Esophagus muscularis mucosa (tissue), 4 donors: ENCODE results near the gene GAS1. TPM values are rescaled to one million over a fixed set of nuclear protein-coding genes. Genes with fewer than 3 reads are reported as not detected.

Source experiments
- DNase-seq: peaks from one replicate; pipeline ENCODE4 v3.0.0-alpha.2; 2017; ENCODE audit errors: extremely low spot score
- H3K27ac ChIP-seq, 4 donors: fragments of 200-600 bp; sonication (generic); replicated peaks in 1 of 4; 1 replicate in 3 of 4; 2 replicates in 1 of 4; pipeline ENCODE4 v1.5.1; 2016 to 2019; ENCODE audit warnings: mild to moderate bottlenecking in 1 of 4
- H3K27me3 ChIP-seq, 4 donors: fragments of 200-600 bp; sonication (generic); one replicate each; pipeline versions ENCODE4 v1.5.1 to v1.6.0; 2016 to 2019
- H3K36me3 ChIP-seq, 4 donors: fragments of 200-600 bp; sonication (generic); one replicate each; pipeline ENCODE4 v1.5.1; 2016 to 2019
- H3K4me1 ChIP-seq, 4 donors: fragments of 200-600 bp; sonication (generic); one replicate each; pipeline ENCODE4 v1.5.1; 2016 to 2019
- H3K4me3 ChIP-seq, 4 donors: fragments of 200-600 bp; sonication (generic); 1 replicate in 2 of 4; 2 replicates in 2 of 4; pipeline ENCODE4 v1.5.1; 2016 to 2019; ENCODE audit warnings: mild to moderate bottlenecking in 4 of 4, moderate library complexity in 1 of 4
- H3K9me3 ChIP-seq, 4 donors: fragments of 200-600 bp; sonication (generic); 1 replicate in 3 of 4; 2 replicates in 1 of 4; pipeline ENCODE4 v1.5.1; 2016 to 2019
- CTCF ChIP-seq, 3 experiments: fragments of 200-600 bp in 2 of 3; fragments of 450-650 bp in 1 of 3; sonication (generic) in 2 of 3; IDR thresholded peaks; one replicate each; pipeline ENCODE4 v1.5.1; 2017 to 2019; ENCODE audit warnings: antibody characterized with exemption in 3 of 3, mild to moderate bottlenecking in 2 of 3, moderate library complexity in 1 of 3
- EP300 ChIP-seq: sonication (generic); formaldehyde crosslinking; IDR thresholded peaks from one replicate; pipeline ENCODE4 v1.6.1; 2017; ENCODE audit warnings: antibody characterized with exemption
- POLR2A ChIP-seq: fragments of 450-650 bp; IDR thresholded peaks from one replicate; pipeline ENCODE4 v1.6.1; 2017; ENCODE audit warnings: antibody characterized with exemption, moderate library complexity, mild to moderate bottlenecking, low read depth
- POLR2AphosphoS5 ChIP-seq, 2 donors: sonication (generic); formaldehyde crosslinking; IDR thresholded peaks; one replicate each; pipeline ENCODE4 v1.6.1; 2017; ENCODE audit warnings: antibody characterized with exemption in 2 of 2
- WGBS: methylation state at CpG from one replicate; pipeline ENCODE4 v1.1.5; 2018; 5-methylcytosine and 5-hydroxymethylcytosine counted together
- intact Hi-C: fragments of 100-400 bp; cut with DNase I; formaldehyde crosslinking; loops from one replicate; pipeline ENCODE4 v1.15.1; 2023
- total RNA-seq, 4 donors: library from RNA; depleted of rRNA; stranded (reverse); fragments of >200 nt; gene quantifications; one replicate each; pipeline versions ENCODE4 v1.1.0 to v1.2.1, GENCODE V29; 2016

The GAS1 gene
- total RNA-seq, 4 donors from 2014 or later = 47.4 to 152 (median 86.5) TPM

- peaks cover 0 to 19% (median 3%) of the 10 kb centered on the region in 4 donors for H3K27me3 ChIP-seq
- no peak overlapping the region for H3K4me3 ChIP-seq
- H3K36me3 ChIP-seq = no peaks in the 10 kb centered on the region
- intact Hi-C loops = no loop called here
- TF ChIP-seq POLR2AphosphoS5 (IDR thresholded peaks at IDR 0.05) (no peak), EP300 (no peak), CTCF (IDR thresholded peaks at IDR 0.05) (no peak), POLR2A (no peak)
- no peak overlapping the region for H3K27ac ChIP-seq
- DNase-seq = peak; percentile 80
- peaks cover 0 to 4% (median 0%) of the 10 kb centered on the region in 4 donors for H3K9me3 ChIP-seq
- peaks cover 0 to 13% (median 10%) of the 10 kb centered on the region in 4 donors for H3K4me1 ChIP-seq
- whole genome bisulfite sequencing = 78% methylated on average over 8 of the region's 8 CpGs
These were observed 45.1 kb downstream of the GAS1 start for GRCh38 chr9:86902176-86902575.

- no peak overlapping the region for H3K4me3 ChIP-seq
- peak; percentile 64 for DNase-seq
- intact Hi-C loops = no loop called here
- H3K9me3 ChIP-seq = peaks cover 0 to under 1% (median 0%) of the 10 kb centered on the region in 4 donors
- no peaks in the 10 kb centered on the region for H3K36me3 ChIP-seq
- TF ChIP-seq POLR2A = no peak
- no peak for TF ChIP-seq EP300
- no peak for TF ChIP-seq CTCF (IDR thresholded peaks at IDR 0.05)
- peaks cover 0 to 13% (median 10%) of the 10 kb centered on the region in 4 donors for H3K4me1 ChIP-seq
- no peak overlapping the region for H3K27ac ChIP-seq
- WGBS = 92% methylated on average over 3 of the region's 3 CpGs
- peaks cover 0 to 19% (median 3%) of the 10 kb centered on the region in 4 donors for H3K27me3 ChIP-seq
These were observed 45.8 kb downstream of the GAS1 start for GRCh38 chr9:86901511-86901910.
